GM21786 (cell line): ENCODE data around the gene TMEM168.
"Not testable (repeated sequence)": the region's sequence is repeated elsewhere in the genome, so short reads cannot be mapped to it uniquely, and the experiment has no call there.

Source experiments
- ATAC-seq: cut with Tn5 transposase; IDR thresholded peaks from one replicate; pipeline ENCODE4 v1.9.1; 2021; ENCODE audit not compliant: unreplicated experiment

The TMEM168 gene, protein sequence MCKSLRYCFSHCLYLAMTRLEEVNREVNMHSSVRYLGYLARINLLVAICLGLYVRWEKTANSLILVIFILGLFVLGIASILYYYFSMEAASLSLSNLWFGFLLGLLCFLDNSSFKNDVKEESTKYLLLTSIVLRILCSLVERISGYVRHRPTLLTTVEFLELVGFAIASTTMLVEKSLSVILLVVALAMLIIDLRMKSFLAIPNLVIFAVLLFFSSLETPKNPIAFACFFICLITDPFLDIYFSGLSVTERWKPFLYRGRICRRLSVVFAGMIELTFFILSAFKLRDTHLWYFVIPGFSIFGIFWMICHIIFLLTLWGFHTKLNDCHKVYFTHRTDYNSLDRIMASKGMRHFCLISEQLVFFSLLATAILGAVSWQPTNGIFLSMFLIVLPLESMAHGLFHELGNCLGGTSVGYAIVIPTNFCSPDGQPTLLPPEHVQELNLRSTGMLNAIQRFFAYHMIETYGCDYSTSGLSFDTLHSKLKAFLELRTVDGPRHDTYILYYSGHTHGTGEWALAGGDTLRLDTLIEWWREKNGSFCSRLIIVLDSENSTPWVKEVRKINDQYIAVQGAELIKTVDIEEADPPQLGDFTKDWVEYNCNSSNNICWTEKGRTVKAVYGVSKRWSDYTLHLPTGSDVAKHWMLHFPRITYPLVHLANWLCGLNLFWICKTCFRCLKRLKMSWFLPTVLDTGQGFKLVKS

GRCh38 chr7:112789817-112790585 is at the start of gene TMEM168:
Gene TMEM168 (minus strand): TSS chr7:112790393. CDS start chr7:112784825, 5,568 bp downstream.
- peak; percentile 64 for ATAC-seq

- ATAC-seq, result not testable (repeated sequence)
Measured at GRCh38 chr7:112835928-112836327, 45.7 kb upstream of the TMEM168 start.

DNA sequence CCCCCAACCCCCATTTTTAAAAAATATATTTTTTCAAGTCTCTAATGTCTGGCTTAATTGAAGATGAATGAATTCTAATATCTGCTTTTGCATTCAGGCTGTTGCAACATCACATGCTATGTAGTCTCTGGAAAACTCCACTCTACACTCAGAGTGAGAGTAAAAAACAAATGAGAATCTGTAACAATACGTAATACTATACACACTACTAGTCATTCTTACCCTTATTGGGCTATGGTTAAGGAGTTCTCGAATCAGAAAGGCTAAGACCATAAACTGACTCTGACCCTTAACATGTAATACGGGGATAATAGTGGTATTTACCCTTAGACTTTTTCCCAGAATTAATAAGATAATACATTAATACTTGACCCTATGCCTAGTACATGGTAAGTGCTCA is 42.9 kb upstream of the TMEM168 start:
- no peak for ATAC-seq

DNA sequence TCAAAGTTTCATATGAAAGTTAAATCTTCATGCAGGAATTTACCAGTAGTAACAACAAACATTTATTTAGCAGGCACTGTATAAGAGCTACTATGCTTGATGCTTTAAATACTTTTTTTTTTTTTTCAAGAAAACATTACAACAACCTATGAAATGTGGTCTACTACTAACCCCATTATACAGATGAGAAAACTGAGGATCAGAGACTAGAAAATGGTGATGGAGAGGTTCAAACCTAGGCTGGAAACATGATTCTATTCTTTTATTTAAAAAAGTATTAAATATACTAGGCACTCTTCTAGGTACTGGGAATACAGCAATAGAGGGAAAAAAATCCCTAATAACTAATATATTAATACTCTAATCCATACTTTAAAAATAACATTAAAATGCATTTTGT is 40.6 kb upstream of the TMEM168 start:
- ATAC-seq, result no peak

DNA sequence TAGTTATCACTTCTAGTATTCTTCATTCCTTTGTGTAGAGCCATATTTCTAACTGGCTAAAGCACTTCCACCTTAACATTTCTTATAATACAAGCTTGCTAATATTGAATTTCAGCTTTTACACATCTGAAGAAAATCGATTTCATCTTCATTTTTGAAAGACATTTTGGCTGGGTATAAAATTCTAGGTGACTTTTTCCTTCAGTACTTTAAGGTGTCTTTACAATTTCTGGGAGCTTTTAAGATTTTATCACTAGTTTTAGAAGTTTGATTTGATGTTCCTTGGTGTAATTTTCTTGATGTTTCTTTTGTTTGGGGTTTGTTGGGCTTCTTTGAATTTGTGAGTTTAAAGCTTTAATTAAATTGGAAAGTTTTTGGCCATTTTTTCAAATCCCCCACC is 38.5 kb upstream of the TMEM168 start:
- ATAC-seq, result no peak

DNA sequence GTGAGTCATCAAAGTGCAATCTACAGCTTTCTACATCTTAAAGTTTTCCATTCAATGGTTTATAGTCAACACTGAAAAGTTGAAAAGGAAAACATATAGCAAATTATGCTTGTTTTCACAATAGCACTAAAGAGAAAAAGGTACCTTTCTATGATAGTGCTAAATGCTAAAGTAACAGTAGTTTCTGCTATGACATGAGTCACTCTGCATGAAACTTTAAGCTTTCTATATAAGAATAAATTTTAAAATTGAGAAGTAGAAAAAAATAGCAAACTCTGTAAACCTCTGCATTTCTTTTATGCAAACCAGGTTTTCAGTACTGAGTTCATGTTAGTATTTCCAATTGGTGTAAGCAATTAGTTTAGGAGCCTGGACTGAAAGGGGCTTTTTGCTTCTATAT is 31.2 kb upstream of the TMEM168 start:
- ATAC-seq, result no peak

DNA sequence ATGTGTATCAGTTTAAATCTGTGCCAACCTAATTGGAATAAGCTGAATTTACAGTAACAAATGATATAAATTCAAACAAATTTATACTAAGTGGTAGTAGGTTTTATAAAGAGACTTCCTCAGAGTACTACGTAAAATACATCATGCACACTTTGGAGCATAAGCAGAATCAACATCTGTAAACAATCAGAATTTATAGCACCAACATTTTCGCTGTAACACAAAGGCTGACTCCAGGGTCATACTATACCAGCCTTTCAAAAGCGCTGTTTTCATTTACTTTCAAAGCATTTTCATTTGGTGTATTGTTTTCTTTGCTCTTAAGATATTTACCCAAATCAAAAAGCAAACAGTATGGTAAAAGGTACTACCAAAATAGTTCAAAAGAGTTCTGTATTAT is 29.3 kb upstream of the TMEM168 start:
- no peak for ATAC-seq

DNA sequence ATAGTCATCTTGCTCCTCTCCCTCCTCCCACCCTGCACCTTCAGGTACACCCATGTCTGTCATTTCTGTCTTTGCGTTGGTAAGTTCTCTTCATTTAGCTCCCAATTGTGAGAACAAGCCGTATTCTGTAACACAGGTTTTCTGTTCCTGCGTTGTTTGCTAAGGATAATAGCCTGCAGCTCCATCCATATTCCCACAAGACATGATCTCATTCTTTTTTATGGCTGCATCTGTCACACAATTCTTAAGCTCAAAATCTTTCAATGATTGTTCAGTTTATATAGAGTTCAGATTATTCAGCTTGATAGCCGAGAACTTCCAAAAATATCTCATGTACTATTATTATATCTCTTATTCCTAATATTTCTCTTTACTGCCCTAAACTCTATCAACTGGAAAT is 16.0 kb upstream of the TMEM168 start:
- ATAC-seq, result no peak

GRCh38 chr7:112802406-112802805 is 12.2 kb upstream of the TMEM168 start:
- no peak for ATAC-seq

GRCh38 chr7:112800486-112800885 is 10.3 kb upstream of the TMEM168 start:
- ATAC-seq, result no peak

DNA sequence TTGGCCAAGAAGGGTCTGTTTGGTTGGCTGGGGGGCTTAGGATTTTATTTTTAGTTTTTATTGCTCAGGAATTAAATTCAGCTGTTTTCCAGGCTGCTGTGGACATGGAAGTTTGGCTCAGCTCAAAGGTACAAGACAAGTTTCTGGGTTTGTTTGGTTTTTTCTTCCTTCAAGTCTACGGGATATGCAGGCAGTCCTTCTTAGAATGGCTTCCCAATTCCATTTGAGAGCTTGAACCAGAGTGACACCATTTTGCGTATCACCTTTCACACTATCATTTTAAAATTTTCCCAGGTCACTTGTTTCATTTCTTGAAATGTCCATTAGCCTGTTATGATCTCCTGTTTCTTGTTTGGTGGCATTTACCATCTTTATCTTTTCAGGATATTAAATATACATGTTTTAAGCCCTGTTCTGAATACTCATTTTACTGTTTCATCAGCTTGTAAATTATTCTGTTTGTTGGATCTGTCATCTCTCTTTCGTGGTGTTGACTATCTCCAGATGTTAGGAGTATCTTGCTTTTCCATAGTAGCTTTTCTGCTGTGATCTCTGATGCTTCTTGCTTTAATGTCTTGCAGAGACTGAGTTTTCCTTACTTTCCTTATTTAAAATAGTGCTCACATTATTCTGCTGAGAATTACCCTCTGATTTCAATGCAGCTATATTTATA is 9.4 kb upstream of the TMEM168 start:
- no peak for ATAC-seq

DNA sequence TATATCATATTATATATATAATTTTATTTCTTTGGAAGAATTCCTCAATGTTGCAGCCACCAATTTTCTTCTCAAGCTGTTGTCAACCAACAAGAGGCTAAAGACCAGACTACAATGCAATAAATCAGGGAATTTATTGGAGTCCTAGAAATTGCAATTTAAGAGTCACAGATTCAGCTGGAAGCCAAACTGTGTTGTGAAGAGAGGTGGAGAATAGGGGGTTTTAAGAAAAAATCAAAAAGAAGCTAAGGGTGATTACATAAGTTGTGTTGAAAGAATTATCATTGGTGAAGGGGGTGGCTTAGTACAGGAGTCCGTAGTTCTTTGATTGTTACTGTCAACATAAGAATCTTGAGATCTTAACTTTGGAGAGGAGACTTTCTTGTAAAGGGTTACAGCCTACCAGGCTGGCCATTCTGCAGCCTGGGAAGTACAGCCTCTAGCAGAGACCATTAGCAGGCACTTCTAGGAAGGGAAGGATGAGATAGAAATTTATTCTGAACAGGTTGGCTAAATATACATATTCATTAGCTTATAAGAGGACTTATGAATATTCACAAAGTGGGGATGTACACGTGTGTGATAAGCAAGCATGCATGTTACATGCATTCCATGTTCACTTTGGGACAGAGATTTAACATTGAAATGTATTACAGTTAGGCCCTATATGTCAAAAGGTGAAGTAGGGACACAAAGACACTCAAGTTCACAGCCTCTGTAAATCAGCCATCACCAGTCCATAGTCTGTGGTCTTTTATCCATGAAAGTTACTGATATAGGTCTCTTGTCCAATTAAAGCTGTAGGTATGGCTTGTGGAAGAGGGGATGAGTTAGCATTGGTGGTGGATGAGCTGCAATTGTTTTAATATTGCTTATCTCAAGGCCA is 8.3 kb upstream of the TMEM168 start:
- ATAC-seq, result no peak

DNA sequence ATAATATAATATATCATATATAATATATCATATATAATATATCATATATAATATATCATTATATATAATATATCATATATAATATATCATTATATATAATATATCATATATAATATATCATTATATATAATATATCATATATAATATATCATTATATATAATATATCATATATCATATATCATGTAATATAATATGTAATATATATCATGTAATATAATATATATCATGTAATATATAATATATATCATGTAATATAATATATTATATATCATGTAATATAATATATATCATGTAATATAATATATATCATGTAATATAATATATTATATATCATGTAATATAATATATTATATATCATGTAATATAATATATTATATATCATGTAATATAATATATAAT is 6.4 kb upstream of the TMEM168 start:
- not testable (repeated sequence) for ATAC-seq

GRCh38 chr7:112792441-112792840 is 2.2 kb upstream of the TMEM168 start:
- no peak for ATAC-seq

DNA sequence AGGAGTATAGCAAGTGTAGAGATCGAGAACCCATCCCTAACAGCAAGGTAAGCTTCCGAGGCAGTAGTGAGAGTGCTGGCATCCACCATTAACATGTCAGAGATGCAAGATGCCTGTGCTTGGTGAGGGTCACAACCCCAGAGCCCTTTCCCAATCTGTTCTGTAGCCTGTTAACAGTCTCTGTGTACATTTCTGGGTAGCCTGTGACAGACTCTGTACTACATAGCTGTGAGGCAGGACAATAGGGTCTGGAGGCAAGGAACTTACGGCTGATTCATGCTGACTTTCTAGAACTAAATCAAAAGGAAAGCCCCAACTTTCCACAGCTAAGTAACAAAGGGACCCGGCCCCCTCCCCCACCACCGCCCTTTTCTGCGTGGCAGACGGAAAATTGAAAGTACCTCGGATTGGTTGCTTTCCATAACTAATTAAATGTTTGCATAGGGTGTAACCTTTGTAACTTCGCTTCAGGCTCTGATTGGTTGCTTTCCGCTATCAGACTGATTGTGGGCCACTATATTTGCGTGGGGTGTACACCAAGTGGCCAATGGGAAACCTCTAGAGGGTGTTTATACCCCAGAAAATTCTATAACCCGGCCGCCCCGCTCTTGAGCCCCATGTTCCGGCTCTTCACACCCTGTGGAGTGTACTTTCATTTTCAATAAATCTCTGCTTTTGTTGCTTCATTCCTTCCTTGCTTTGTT is 1.4 kb upstream of the TMEM168 start:
- ATAC-seq, result no peak

- ATAC-seq, result peak; percentile 78
Measured at GRCh38 chr7:112790586-112791003, 402 bp upstream of the TMEM168 start.

- no peak for ATAC-seq
Measured at GRCh38 chr7:112789453-112789816, 758 bp downstream of the TMEM168 start.

DNA sequence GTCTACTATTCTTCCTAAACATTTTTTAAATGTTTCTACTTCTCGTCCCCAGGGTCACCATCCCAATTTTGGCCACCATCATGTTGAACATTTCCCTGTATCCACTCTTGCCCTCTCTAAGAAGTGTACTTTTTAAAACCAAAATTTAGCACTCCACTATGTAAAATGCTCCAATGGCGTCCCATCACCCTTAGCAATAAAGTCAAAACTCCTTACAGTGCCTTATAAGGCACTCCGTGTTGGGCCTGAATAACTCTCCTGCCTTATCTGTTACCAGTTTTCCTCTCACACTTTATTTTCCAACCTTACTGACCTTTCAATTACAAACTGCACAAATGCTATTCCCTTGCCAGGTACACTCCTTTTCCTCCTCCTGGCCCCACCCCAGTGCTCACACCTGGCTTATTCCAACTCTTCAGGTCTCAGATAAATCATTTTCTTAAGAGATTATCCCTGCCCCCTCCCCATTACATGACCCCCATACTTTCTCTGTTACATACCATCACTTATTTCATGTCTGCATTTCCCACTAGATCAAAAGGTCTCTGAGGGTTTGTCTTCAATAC is 1.3 kb downstream of the TMEM168 start:
- no peak for ATAC-seq

- no peak for ATAC-seq
Measured at GRCh38 chr7:112784603-112785002, 5.6 kb downstream of the TMEM168 start.
